ENCODE results near the gene TRIM34. TPM values are rescaled to one million over a fixed set of nuclear protein-coding genes. Genes with fewer than 3 reads are reported as not detected.
"Not testable (repeated sequence)": the region's sequence is repeated elsewhere in the genome, so short reads cannot be mapped to it uniquely, and the experiment has no call there.

TRIM34 gene
- polyA plus RNA-seq, 1 donor from 2014 or later: not detected

GRCh38 chr11:5690736-5691135 is 65.9 kb downstream of the TRIM34 start:
- no peaks in the 10 kb centered on the region for H3K9me3 ChIP-seq (ENCODE audit: low read length)
- no peak overlapping the region for H3K4me3 ChIP-seq (ENCODE audit: low read length)
- H2AFZ ChIP-seq (ENCODE audit: low read depth, low read length): no peak overlapping the region
- no peak overlapping the region for H3K9ac ChIP-seq (ENCODE audit: low read length)
- no peaks in the 10 kb centered on the region for H3K36me3 ChIP-seq (ENCODE audit: insufficient read depth, low read length)
- H4K20me1 ChIP-seq (ENCODE audit: insufficient read depth): no peaks in the 10 kb centered on the region
- no peaks in the 10 kb centered on the region for H3K9me2 ChIP-seq (ENCODE audit: insufficient read depth, low read length)
- H3K27ac ChIP-seq (ENCODE audit: low read length): no peak overlapping the region
- H3F3A ChIP-seq (ENCODE audit: insufficient read depth, low read length, poor library complexity, severe bottlenecking): no peaks in the 10 kb centered on the region
- no peak for TF ChIP-seq SMC3 (conservative IDR thresholded peaks at IDR 0.05; ENCODE audit: poor library complexity)
- TF ChIP-seq RAD21 (conservative IDR thresholded peaks at IDR 0.05): no peak
- TF ChIP-seq REST (IDR thresholded peaks at IDR 0.05; ENCODE audit: borderline replicate concordance): no peak
- TF ChIP-seq POLR2AphosphoS5 (IDR thresholded peaks at IDR 0.05): no peak
- TF ChIP-seq MXI1 (conservative IDR thresholded peaks at IDR 0.05; ENCODE audit: poor library complexity, severe bottlenecking): no peak
- TF ChIP-seq EZH2 (IDR thresholded peaks at IDR 0.05; ENCODE audit: borderline replicate concordance, insufficient read depth, low read length, poor library complexity, severe bottlenecking): no peak
- TF ChIP-seq TAF1 (IDR thresholded peaks at IDR 0.05; ENCODE audit: low read depth): no peak
- TF ChIP-seq EP300 (conservative IDR thresholded peaks at IDR 0.05; ENCODE audit: poor library complexity, severe bottlenecking): no peak
- no peak for TF ChIP-seq CTCF (IDR thresholded peaks at IDR 0.05; ENCODE audit: poor library complexity, severe bottlenecking)
- H3K27me3 ChIP-seq (ENCODE audit: insufficient read depth, low read depth, low read length): no peaks in the 10 kb centered on the region
- H3K79me2 ChIP-seq (replicated peaks; ENCODE audit: insufficient read depth, low read length): no peaks in the 10 kb centered on the region
- H3K4me2 ChIP-seq (ENCODE audit: low read length): no peak overlapping the region

GRCh38 chr11:5691238-5691963 is 66.6 kb downstream of the TRIM34 start:
- not testable (repeated sequence) for H3K27ac ChIP-seq (ENCODE audit: low read length); H3K4me2 ChIP-seq (ENCODE audit: low read length); H3K9ac ChIP-seq (ENCODE audit: low read length); H3K36me3 ChIP-seq (ENCODE audit: insufficient read depth, low read length); H3K9me2 ChIP-seq (ENCODE audit: insufficient read depth, low read length); H3K4me3 ChIP-seq (ENCODE audit: low read length); H3F3A ChIP-seq (ENCODE audit: insufficient read depth, low read length, poor library complexity, severe bottlenecking); H3K9me3 ChIP-seq (ENCODE audit: low read length); H3K79me2 ChIP-seq (replicated peaks; ENCODE audit: insufficient read depth, low read length); H2AFZ ChIP-seq (ENCODE audit: low read depth, low read length); H4K20me1 ChIP-seq (ENCODE audit: insufficient read depth); H3K27me3 ChIP-seq (ENCODE audit: insufficient read depth, low read depth, low read length)

All from neural cell (in vitro differentiated cells).